IPS DF 4.7 (cell line): ENCODE results near the gene COL12A1.

ENCODE experiments used
- DNase-seq: peaks from one replicate; pipeline ENCODE4 v3.0.0-alpha.2; 2013; ENCODE audit warnings: low spot score; ENCODE audit errors: extremely low read depth

The COL12A1 gene

DNA sequence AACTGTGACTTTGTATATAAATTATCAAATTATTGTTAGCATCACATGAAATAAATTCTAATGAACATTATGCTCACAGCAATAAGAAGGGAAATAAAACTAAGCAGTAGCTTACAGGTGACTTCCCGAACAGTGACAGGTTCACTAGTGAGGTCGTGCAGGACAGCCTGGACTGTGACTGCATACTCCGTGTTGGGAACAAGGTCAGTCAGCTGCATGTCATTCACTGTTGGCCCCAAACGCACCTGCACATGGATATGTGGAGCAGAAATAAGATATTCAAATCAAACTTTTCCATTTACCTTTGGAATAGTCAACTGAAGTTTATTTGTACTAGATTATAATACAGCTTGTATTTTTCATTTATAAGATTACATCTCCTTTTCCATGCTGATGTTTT lies 60.6 kb downstream of the COL12A1 start:
- no peak for DNase-seq

DNA sequence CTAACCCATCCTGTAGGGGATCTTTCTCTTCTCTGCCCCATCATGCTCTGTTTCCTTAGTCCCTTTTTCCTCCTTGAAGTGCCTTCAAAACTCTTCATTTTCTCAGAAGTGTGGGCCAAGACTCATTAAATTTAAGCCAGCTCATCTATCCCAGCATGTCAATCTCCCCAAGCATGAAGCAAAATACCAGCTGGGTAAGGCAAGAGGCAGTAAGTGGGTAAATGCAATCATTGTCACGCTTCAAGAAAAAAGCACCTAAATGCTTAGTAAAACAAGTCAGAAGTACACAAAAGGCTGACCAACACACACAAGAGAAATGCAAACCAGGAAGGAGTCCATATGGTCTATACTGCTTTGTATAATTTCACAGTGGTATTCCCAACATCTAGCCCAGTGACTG lies 61.5 kb downstream of the COL12A1 start:
- no peak for DNase-seq

DNA sequence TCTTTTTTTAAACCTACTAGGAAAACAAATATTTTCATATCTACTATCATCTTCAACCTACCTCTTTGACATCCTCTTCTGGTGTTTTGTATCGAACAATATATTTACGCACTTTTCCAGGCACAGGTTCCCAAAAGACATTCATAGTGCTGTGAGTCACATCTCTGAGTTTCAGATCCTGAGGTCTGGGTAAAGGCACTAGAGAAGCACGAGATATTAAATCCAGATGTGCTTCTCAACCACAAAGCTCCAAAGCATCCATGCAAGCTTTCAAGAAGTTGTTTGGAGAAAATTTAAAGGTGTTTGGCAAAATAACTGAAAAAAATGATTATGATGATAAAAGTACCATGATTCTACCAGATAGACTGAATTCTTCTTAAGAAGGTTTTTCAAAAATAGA lies 62.7 kb downstream of the COL12A1 start:
- DNase-seq = no peak

DNA sequence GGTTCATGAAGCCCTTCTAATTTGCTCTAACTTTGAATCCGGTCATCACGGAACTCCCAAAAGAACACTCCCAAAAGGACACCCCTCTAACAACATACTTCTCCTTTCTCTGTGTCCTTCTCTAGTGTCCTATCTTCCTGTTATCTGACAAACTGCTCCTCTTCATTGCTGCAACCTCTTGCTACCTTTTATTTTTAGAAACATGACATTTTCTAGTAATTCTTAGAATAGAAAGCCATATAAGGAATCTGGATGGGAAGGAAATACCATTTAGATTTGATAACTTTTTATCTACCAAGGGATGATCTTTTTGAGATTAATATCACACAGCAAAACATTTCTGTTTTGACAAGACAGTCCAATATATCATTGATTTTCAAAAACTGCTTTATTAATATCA lies 63.1 kb downstream of the COL12A1 start:
- DNase-seq = no peak

DNA sequence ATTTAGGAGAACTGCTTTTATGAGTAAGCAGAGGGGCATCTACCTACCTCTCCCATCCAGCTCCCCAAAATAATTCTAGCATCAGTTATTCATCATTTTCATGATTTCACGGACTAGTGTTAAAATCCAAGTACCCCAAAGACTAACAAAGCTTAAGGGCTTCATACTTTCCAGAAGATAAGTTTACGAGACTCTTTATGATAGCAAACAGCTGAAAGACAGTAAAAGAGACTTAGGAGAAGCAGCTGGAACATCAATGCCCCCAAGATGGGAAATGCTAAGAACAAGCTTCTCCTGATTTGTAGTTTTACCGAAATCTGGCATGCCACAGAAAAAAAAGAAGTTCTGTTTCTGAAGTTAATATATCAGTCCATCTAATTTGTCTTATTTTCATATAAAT lies 70.0 kb downstream of the COL12A1 start:
- DNase-seq = no peak

DNA sequence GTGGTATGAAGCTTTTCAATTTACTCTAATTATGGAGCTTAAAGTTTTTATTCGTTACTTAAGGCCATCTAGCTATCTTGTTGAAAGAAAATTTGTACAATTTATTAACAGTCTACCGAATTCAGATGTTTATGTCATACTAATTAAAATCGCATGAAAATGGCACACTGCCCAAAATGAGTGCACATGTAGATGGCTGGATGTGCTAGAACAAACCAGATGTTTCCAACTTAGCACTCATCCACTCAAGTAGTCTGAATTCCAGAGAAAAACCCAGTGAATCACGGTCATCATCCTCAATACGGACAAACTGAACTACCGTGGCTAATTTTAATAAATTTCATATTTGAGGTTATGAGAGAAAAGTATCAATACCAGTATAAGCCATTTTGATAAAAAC lies 70.4 kb downstream of the COL12A1 start:
- DNase-seq = no peak

DNA sequence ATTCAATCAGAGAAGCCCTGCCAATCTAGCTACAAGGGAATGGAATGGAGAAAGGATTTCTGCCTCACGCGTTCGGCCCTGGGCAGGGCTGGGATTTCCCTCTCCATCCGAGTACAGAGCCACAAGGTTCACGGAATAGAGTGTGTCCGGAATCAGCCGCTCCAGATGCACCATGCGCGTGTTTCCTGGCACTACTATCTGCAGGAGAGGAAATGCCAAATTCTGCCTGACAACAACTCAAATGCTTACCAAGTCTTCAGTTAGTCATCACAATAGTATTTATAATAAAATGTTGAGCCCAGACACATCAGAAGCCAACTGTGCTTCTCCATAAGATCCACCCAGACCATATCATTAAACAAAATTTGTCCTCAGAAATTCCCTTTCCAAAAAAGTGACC lies 75.1 kb downstream of the COL12A1 start:
- no peak for DNase-seq

DNA sequence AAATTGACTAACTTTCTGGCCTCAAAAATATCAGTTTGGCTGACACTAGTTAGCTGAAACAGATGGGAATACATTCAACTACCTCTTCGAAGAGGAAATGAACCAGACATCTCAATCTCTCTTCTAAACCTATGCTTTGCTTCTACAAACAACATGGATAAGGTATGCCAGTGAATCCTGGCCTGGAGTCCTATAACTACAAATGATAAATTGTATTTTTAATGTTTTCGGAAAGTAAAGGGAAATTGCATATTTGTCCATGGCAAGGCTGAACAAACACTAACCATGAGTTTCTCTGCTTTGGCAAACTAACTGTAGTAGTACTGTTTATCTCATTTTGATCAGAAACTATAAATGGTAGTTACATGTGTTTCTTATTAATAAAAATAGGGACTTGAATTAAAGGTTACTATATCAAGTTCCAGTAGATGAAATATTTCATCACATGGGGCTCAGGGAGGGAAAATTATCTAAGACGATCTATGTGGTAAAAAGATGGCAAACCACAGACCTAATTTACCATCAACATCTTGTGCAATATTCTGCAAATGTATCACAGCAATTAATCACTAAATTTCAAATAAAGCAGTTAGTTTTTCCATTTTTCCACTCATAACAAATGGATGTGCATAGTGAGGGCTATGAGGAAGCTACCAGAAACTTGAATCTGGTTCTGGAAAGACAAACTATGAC lies 76.8 kb downstream of the COL12A1 start:
- DNase-seq = no peak

DNA sequence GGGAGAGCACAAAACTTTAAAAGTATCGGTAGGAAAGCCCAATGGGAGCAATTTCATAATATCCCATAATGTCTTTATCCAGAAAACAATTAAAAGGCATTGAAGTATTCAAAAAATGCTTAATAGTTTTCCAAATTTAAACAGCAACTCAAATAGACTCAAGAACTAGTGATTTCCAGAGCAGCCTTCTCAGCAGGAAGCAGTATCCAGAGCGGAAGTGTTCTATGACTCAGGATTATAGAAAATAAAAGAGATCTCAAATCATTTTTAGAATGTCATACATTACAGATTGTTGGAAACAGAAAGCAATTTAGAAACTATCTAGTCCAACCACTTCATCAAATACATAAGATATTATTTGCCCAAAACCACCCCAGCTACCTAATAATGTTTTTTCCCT lies 79.3 kb downstream of the COL12A1 start:
- no peak for DNase-seq

DNA sequence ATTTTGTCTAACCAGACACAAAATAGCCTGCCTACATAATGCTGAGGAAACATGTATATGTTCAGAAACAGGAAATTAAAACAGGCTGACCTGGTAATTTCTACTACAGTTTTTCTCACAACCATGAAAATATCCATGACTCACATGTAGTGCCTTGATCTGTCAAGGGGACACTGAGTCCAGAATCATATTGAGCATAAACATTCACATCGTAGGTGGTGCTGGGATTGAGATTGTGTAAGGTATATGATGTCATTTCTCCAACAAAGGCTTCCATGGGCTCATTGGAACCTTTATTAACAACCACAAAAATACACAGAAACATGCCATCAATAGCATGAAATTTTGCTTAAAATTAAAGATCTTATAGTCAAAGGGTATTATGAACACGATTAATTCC lies 80.9 kb downstream of the COL12A1 start:
- no peak for DNase-seq

DNA sequence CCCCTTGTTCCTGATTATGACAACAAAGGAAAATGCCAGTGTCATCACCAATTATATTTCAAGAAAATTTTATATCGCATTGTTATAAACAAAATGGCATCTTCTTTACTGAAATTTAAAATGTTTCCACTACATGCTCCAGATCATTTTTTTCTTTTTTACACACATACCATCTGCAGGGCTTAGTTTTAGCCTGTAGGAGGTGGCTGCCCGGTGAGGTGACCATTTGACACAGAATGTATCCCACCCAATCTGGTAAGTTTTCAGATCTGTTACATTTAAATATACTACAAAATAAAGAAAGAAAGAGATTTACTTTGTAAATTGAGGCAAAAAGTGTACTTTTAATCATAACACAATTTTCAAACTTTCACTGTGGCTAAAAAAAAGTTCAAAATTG lies 81.8 kb downstream of the COL12A1 start:
- no peak for DNase-seq

DNA sequence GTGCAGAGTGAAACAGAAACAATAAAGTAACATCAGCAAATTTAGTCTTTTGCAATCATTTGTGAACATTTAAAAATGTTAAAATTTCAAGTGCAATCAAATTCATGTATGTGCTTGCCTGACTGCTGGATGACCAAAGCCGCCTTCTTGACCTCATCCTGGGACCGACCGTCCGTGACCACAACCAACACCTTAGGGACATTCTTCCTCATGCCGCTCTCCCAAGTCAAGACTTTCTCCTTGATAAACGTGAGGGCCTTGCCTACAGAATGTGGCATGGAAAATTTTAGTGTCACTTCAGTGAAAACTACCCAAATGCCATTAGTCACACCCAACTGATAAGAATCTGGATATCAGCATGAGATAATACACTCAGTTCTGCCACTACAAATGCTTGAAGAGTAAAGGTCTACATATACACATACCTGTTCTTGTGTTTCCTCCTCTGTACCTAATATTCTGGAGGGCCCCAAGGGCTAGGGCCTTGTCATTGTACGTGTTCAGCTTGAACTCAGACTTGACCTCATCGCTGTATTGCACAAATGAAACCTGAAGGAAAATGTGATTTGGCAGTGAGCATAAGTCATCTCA lies 86.8 kb downstream of the COL12A1 start:
- no peak for DNase-seq

DNA sequence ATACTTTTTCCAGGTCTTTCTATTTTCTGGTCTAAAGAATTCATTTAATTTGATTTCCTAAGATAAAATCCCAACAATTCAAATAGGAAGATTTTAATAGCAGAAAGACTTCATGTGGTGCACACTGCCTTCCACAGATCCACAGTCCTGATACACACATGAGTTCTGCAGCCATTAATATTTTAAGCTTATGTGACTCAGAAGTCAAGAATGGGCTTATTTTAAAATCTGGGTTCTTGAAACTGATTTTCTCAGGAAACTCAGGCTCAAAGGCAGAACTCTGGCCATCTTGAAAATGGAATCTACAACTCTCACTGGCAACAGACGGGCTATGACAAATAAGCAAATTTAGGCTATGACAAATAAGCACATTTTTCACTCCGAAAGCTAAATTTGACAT lies 88.2 kb downstream of the COL12A1 start:
- no peak for DNase-seq

DNA sequence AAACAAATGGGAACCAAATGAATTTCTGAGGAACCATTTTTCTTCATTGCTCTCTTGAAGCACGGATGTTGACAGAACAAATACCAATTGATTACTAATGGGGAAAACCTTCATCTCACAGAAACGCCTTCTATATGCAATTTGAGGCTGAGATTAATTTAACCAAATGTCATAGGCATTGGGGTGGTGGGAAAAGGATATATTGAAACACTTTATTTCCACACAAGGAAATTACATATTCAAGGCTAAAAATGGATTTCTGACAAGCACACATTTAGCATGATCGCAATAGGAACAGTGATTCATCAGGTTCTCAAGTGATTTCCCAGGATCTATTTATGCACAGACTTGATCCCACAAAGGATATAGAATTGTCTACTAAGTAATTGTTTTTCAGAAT lies 88.9 kb downstream of the COL12A1 start:
- no peak for DNase-seq

DNA sequence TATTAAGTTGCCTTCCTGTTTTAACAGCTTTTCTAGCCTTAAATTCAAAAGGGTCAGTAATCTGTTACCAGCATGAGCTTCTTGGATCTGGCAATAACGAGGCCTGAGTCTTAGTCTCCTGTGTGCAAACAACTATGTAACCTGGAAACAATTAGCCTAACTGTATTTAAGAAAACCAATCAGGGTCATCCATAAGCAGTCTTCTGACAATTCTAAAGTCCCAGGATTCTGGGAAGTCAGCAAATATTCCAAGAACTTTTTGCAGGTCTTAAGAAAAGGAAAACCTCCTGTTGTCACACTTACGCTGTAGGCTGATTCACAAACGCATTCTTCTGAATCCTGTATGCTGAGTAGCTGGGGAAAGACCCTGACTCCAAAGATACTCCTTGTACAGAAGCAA lies 90.4 kb downstream of the COL12A1 start:
- DNase-seq = no peak

DNA sequence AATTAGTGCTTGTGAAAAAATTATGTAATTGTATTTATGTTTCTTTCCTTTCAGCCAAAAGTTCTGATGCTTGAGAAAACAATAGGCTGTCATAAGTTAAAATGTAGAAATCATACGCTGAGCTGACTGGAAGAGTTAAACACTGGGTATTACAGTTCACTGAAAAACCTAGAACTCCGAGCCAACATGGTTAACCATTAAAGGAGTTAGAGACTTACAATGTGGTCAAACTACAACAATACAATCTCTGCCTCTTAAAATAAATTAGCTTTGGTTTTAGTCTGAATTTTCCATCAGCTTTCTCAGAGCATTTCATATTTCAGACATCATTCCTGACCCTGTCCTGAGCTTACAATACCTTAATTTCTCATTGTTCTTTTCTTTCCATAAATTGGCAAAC lies 91.0 kb downstream of the COL12A1 start:
- no peak for DNase-seq

DNA sequence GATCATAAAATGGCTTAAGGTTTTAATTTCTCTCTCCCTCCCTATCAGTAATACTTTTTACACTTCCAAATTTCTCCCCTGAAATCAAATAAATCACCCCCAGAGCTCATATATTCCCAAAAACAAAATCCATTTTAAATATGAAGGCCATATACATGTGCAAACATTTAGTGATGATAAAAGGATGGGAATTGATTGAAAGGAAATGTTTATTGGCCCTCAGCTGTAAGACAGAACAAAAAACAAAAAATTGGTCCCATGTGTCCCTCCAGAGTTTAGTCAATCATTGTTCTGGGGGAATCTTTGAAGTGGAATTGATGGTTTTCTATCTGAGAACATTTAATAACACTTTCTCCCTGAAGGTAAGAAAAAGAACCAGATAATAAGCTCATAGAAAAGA lies 91.7 kb downstream of the COL12A1 start:
- DNase-seq = no peak

DNA sequence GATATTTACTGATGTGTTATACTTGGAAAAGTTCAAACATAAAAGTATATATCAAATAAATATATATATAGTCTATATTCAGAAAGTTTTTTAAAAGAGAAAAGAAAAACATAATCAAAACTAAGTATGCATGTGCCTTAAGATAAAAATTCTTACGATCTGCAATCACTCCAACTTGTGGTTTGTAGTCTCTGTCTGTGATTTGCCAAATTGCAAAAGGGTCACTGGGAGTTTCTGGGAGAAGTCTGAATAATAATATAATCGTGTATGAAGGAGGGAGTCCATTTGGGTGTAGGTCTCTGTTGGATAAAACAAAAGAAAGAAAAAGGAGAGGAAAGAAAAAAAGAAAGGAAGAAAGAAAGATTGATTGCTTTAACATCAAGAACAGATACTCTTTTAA lies 92.4 kb downstream of the COL12A1 start:
- DNase-seq = no peak

DNA sequence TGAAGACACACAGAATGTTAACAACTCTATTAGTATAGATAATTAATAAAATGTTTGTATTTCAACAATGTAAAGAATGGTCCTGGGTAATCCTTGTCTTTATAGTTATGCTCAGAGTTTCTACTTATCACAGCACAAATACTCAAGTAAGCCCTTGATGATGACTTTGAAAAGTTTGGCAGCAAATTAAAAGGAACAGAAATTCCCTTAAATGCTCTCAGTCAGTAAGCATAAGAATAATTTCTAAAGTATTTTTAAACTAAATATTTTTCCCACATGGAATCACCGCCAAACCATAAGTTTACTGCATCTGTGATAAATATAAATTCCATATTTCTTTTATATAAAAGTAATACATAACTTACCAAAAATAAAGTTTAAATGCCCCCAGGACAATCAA lies 96.1 kb downstream of the COL12A1 start:
- no peak for DNase-seq

DNA sequence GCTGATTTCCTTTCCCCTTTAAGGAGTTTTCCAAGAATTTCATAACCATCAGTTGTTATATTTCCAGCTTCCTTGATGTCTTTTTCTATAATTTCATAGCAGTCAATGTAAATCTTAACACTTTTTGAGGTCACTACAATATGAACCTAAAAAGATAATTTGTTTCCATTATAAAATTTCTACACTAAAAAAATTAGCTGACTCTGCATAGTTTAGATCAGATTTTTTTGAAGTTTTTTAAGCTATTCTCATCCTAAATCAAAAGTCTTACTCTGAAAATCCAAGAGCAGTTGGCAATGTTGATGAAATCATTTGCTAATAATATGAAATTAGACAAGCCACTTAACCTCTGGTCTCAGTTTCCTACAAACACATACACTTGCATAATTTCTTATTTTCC lies 96.8 kb downstream of the COL12A1 start:
- DNase-seq = no peak

DNA sequence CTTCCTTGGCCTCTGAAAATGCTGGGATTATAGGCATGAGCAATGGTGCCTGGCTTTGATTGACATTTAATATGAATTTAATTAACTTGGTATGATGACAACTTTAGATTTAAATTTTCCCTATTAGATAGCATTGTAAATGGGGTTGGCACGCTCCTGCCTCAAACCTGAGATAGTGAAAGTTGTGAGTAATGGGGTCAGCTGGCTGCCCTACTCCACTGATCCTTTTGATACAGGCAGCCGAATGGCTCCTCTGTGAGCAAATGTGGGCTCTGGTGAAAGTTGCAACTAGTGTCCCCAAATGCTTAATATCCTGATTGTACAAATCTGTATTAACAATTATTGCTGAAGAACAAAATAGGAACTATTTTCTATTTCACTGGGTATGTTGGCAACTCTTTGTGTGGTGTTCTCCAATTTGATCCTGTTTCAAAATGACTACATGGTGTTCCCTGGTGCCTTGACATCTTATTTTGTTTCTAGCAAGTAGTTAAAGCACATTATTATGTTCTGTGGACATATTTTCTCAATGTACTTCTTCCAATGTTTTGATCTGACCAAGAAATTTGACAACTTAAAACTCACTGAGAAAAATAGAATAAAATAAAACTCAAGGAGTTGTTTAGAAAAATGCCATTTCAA lies 97.4 kb downstream of the COL12A1 start:
- no peak for DNase-seq

DNA sequence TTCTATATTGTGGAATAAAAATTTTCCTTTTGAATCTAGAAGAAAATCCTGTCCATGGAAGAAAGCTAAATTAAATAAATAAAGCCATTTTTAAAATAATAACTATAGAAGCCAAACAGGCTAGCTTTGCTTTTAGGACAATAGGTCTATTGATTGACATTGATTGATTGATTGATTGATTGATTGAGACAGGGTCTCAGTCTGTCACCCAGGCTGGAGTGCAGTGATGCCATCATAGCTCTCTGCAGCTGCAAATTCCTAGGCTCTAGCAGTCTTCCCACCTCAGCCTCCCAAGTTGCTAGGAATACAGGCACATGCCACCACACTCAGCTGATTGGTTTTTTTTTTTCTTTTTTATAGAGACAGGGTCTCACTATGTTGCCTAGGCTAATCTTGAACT lies 97.9 kb downstream of the COL12A1 start:
- no peak for DNase-seq

DNA sequence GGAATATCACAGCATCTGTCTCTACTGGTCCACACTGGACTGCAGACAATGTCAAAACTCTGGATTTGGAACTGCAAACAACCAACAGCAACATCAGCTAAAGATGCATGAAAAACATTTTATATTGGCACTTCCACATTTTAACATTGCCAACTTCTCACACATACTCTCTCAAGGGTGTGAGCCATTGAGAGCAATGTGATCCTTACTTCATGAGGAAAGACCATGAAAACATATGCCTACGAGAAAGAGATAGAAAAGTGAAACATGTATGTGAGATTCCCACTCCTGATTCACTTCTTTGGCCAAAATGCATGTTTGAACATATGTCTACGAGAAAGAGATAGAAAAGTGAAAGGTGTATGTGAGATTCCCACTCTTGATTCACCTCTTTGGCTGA lies 99.4 kb downstream of the COL12A1 start:
- DNase-seq = no peak
